H1 (cell line): ENCODE results near the gene ADNP2. TPM values are rescaled to one million over a fixed set of nuclear protein-coding genes. Genes with fewer than 3 reads are reported as not detected.
A peak's percentile ranks its signal among the peaks of the same experiment; 100 is the strongest.

Experiments
- CTCF ChIA-PET: fragments of 300-600 bp; sonication (Branson Sonifier 250); formaldehyde crosslinking; loops from one replicate; lab custom pipeline; 2021; ENCODE audit not compliant: partially characterized antibody; lab: Charles Lee
- POLR2A ChIA-PET: fragments of 300-600 bp; sonication (Branson Sonifier 250); formaldehyde crosslinking; loops from one replicate; lab custom pipeline; 2021; ENCODE audit warnings: inconsistent platforms; ENCODE audit not compliant: partially characterized antibody; lab: Charles Lee
- DNase-seq, 2 experiments: peaks; one replicate each; pipeline versions ENCODE4 v3.0.0 to v3.0.0-alpha.2; 2010 to 2022; ENCODE audit warnings: low spot score in 2 of 2, low read depth in 1 of 2, mixed read lengths in 1 of 2
- FAIRE-seq: peaks from 2 replicates; lab custom pipeline; 2011; peaks lifted over from hg19 to GRCh38; lab: Jason Lieb, UNC
- H2AFZ ChIP-seq: 2 replicates; pipeline ENCODE4 v1.8.1; 2012; ENCODE audit warnings: low read length, inconsistent platforms
- H2AK5ac ChIP-seq: 2 replicates; pipeline ENCODE4 v1.6.1; 2013; ENCODE audit warnings: low read depth, low read length
- H2BK120ac ChIP-seq: replicated peaks from 2 replicates; pipeline ENCODE3; 2013; ENCODE audit warnings: low read depth, low read length, inconsistent platforms
- H2BK12ac ChIP-seq: 2 replicates; pipeline ENCODE4 v1.6.1; 2013; ENCODE audit warnings: low read depth, low read length
- H2BK15ac ChIP-seq: 2 replicates; pipeline ENCODE4 v1.6.1; 2013; ENCODE audit warnings: low read length
- H2BK20ac ChIP-seq: 2 replicates; pipeline ENCODE4 v1.6.1; 2013; ENCODE audit warnings: low read length
- H2BK5ac ChIP-seq: 2 replicates; pipeline ENCODE4 v1.6.1; 2013; ENCODE audit warnings: low read depth, low read length
- H3K14ac ChIP-seq: 2 replicates; pipeline ENCODE4 v1.6.1; 2013; ENCODE audit warnings: inconsistent platforms; ENCODE audit not compliant: insufficient read length
- H3K18ac ChIP-seq: 2 replicates; pipeline ENCODE4 v1.6.1; 2013; ENCODE audit warnings: low read length; ENCODE audit errors: extremely low read depth
- H3K23ac ChIP-seq: 2 replicates; pipeline ENCODE4 v1.6.1; 2013; ENCODE audit warnings: inconsistent platforms; ENCODE audit not compliant: insufficient read length
- H3K23me2 ChIP-seq: 2 replicates; pipeline ENCODE4 v1.6.1; 2013; ENCODE audit warnings: low read depth, low read length
- H3K27ac ChIP-seq: 2 replicates; pipeline ENCODE4 v1.6.1; 2011; ENCODE audit warnings: low read depth, low read length, inconsistent platforms
- H3K27me3 ChIP-seq, 4 experiments: replicated peaks in 1 of 4; 1 replicate in 1 of 4; 2 replicates in 3 of 4; pipeline versions ENCODE4 v1.6.1 to v1.8.1; 2011 to 2013; ENCODE audit warnings: low read length in 3 of 4, mild to moderate bottlenecking in 3 of 4, inconsistent platforms in 2 of 4, mixed read lengths in 2 of 4, moderate library complexity in 1 of 4; ENCODE audit not compliant: control insufficient read depth in 3 of 4, insufficient read depth in 3 of 4; ENCODE audit errors: extremely low read depth in 1 of 4
- H3K36me3 ChIP-seq, 4 experiments: 2 replicates each; pipeline versions ENCODE4 v1.6.1 to v1.8.1; 2011 to 2013; ENCODE audit warnings: mild to moderate bottlenecking in 4 of 4, low read length in 3 of 4, moderate library complexity in 2 of 4, control low read depth in 1 of 4, inconsistent platforms in 1 of 4; ENCODE audit not compliant: insufficient read depth in 4 of 4, control insufficient read depth in 2 of 4
- H3K4ac ChIP-seq: replicated peaks from 2 replicates; pipeline ENCODE3; 2013; ENCODE audit warnings: low read length, low read depth, mixed read lengths, inconsistent platforms; ENCODE audit not compliant: insufficient read length
- H3K4me1 ChIP-seq, 4 experiments: replicated peaks in 1 of 4; 1 replicate in 1 of 4; 2 replicates in 3 of 4; pipeline versions ENCODE4 v1.6.1 to v1.8.1; 2011 to 2013; ENCODE audit warnings: low read length in 3 of 4, inconsistent platforms in 2 of 4, mixed read lengths in 1 of 4; ENCODE audit not compliant: insufficient read depth in 4 of 4, control insufficient read depth in 3 of 4
- H3K4me2 ChIP-seq, 2 experiments: 2 replicates each; pipeline versions ENCODE4 v1.6.1 to v1.8.1; 2011 to 2013; ENCODE audit warnings: low read depth in 2 of 2, low read length in 2 of 2, control low read depth in 1 of 2, inconsistent platforms in 1 of 2, mild to moderate bottlenecking in 1 of 2; ENCODE audit not compliant: insufficient read depth in 1 of 2
- H3K4me3 ChIP-seq, 4 experiments: fragments of 200-600, 300-600 bp in 1 of 4; sonication (generic), shearing (Covaris generic), sonication (Bioruptor Twin) in 1 of 4; 2 replicates each; pipeline versions ENCODE4 v1.5.1 to v1.8.1; 2011 to 2016; ENCODE audit warnings: low read length in 4 of 4, low read depth in 3 of 4, control low read depth in 2 of 4, inconsistent platforms in 2 of 4, mild to moderate bottlenecking in 2 of 4, mixed read lengths in 1 of 4, moderate library complexity in 1 of 4; ENCODE audit not compliant: insufficient read depth in 2 of 4; ENCODE audit errors: extremely low read depth in 1 of 4
- H3K56ac ChIP-seq: replicated peaks from 2 replicates; pipeline ENCODE3; 2013; ENCODE audit warnings: low read depth, mild to moderate bottlenecking, mixed read lengths, low read length, inconsistent platforms; ENCODE audit not compliant: insufficient read length
- H3K79me1 ChIP-seq: 2 replicates; pipeline ENCODE4 v1.6.1; 2013; ENCODE audit warnings: low read depth, low read length, control low read depth
- H3K79me2 ChIP-seq, 2 experiments: 2 replicates each; pipeline versions ENCODE4 v1.6.1 to v1.8.1; 2012 to 2013; ENCODE audit warnings: low read length in 2 of 2, mild to moderate bottlenecking in 2 of 2, inconsistent platforms in 1 of 2; ENCODE audit not compliant: insufficient read depth in 2 of 2, control insufficient read depth in 1 of 2
- H3K9ac ChIP-seq, 4 experiments: replicated peaks in 1 of 4; 1 replicate in 1 of 4; 2 replicates in 3 of 4; pipeline versions ENCODE4 v1.6.1 to v1.8.1; 2011 to 2013; ENCODE audit warnings: low read depth in 3 of 4, low read length in 3 of 4, control low read depth in 2 of 4, mild to moderate bottlenecking in 2 of 4, moderate library complexity in 2 of 4, inconsistent platforms in 1 of 4; ENCODE audit errors: extremely low read depth in 1 of 4
- H3K9me3 ChIP-seq, 2 experiments: 2 replicates each; pipeline versions ENCODE4 v1.6.1 to v1.8.1; 2012 to 2013; ENCODE audit warnings: mild to moderate bottlenecking in 2 of 2, moderate library complexity in 2 of 2, control low read depth in 1 of 2, inconsistent platforms in 1 of 2, low read depth in 1 of 2, low read length in 1 of 2, mixed read lengths in 1 of 2; ENCODE audit not compliant: insufficient read depth in 2 of 2
- H4K20me1 ChIP-seq, 2 experiments: replicated peaks in 1 of 2; 2 replicates each; pipeline versions ENCODE3 to v1.8.1; 2011 to 2013; ENCODE audit warnings: inconsistent platforms in 2 of 2, low read length in 2 of 2, mild to moderate bottlenecking in 1 of 2; ENCODE audit not compliant: insufficient read depth in 2 of 2, control insufficient read depth in 1 of 2
- H4K5ac ChIP-seq: 2 replicates; pipeline ENCODE4 v1.6.1; 2013; ENCODE audit warnings: low read length, low read depth, mixed read lengths, inconsistent platforms; ENCODE audit not compliant: insufficient read length
- H4K8ac ChIP-seq: 2 replicates; pipeline ENCODE4 v1.8.0; 2013; ENCODE audit warnings: mild to moderate bottlenecking, moderate library complexity, low read length, inconsistent platforms; ENCODE audit not compliant: insufficient read depth; ENCODE audit errors: extremely low read depth
- H4K91ac ChIP-seq: replicated peaks from 2 replicates; pipeline ENCODE3; 2013; ENCODE audit warnings: low read length, mixed read lengths, inconsistent platforms; ENCODE audit not compliant: insufficient read length
- BRCA1 ChIP-seq: IDR thresholded peaks from 2 replicates; pipeline ENCODE4 v1.6.1; 2012; ENCODE audit warnings: low read depth, low read length, improper control_type of control experiment
- EGR1 ChIP-seq: IDR thresholded peaks from 2 replicates; pipeline ENCODE4 v1.6.1; 2011; ENCODE audit warnings: low read depth, low read length, borderline replicate concordance
- GTF2F1 ChIP-seq: IDR thresholded peaks from 2 replicates; pipeline ENCODE4 v1.6.1; 2012; ENCODE audit warnings: low read depth, low read length, improper control_type of control experiment, borderline replicate concordance
- POLR2AphosphoS5 ChIP-seq: IDR thresholded peaks from 2 replicates; pipeline ENCODE4 v1.6.1; 2011; ENCODE audit warnings: low read depth, low read length
- SP1 ChIP-seq: IDR thresholded peaks from 2 replicates; pipeline ENCODE4 v1.6.1; 2011; ENCODE audit warnings: low read depth, low read length
- WGBS, 2 experiments: shearing (Covaris generic) in 1 of 2; methylation state at CpG; one replicate each; pipeline versions ENCODE4 v1.1.6 to v1.1.7; 2013 to 2015; ENCODE audit warnings: low lambda C conversion rate in 2 of 2, mixed read lengths in 2 of 2, inconsistent platforms in 1 of 2, low coverage in 1 of 2, missing lambda C conversion rate in 1 of 2; ENCODE audit not compliant: insufficient replicate concordance in 2 of 2, insufficient coverage in 1 of 2, insufficient read length in 1 of 2; ENCODE audit errors: extremely low coverage in 1 of 2, missing lambda C conversion rate in 1 of 2; 5-methylcytosine and 5-hydroxymethylcytosine counted together
- polyA plus RNA-seq, 7 experiments: library from polyadenylated mRNA; depleted of rRNA in 3 of 7; stranded (reverse) in 5 of 7; unstranded in 2 of 7; fragments of >200 nt in 5 of 7; fragments of 200-250 nt in 2 of 7; gene quantifications; 1 replicate in 5 of 7; 2 replicates in 1 of 7; 4 replicates in 1 of 7; pipeline versions ENCODE4 v1.2.1 to v1.2.3, GENCODE V29; 2011 to 2013; ENCODE audit warnings: missing spikeins in 2 of 7, mixed read lengths in 2 of 7
- total RNA-seq: library from RNA; stranded (reverse); fragmentation: NEBNext Ultra II Directional; extraction: Animal tissue kit (Norgen Biotek cat#: 25700); gene quantifications from 2 replicates; pipeline ENCODE4 v1.2.1, GENCODE V29; 2021

ADNP2 gene
- total and polyA plus RNA-seq, 2 of the 8 experiments (the other 6 are each of a cell fraction or from before 2014, with no cell fraction given): 25.1 to 61.6 TPM

DNA sequence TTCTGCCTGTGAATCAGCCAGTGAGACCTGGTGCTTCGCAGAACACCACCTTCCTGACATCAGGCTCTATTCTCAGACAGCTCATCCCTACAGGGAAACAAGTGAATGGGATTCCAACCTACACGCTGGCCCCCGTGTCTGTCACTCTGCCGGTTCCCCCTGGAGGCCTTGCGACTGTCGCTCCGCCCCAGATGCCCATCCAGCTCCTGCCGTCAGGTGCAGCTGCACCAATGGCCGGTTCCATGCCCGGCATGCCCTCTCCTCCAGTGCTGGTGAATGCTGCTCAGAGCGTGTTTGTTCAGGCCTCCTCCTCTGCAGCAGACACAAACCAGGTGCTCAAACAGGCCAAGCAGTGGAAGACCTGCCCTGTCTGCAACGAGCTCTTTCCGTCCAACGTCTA, 28.1 kb downstream of the ADNP2 start:
- H3K79me2 ChIP-seq: peaks cover 0 to 30% of the 10 kb centered on the region in 2 experiments; a peak in 3 of 4 replicates
- no peak overlapping the region for H3K56ac ChIP-seq
- no peak overlapping the region for H3K4ac ChIP-seq
- DNase-seq: no peak
- no peak for FAIRE-seq
- no peaks in the 10 kb centered on the region for H3K23me2 ChIP-seq
- H2BK20ac ChIP-seq: no peak overlapping the region
- H3K79me1 ChIP-seq: peaks cover 14% of the 10 kb centered on the region
- no peak for TF ChIP-seq SP1
- TF ChIP-seq GTF2F1: no peak
- no peak for TF ChIP-seq EGR1
- TF ChIP-seq POLR2AphosphoS5: peak; percentile 36; the same call in 1 of the 2 replicates
- TF ChIP-seq BRCA1: no peak
- H3K4me1 ChIP-seq: 0 out of 7 replicates have a peak, but pooled peaks cover 0 to 5% (median 0%) of the 10 kb centered on the region in 4 experiments
- H3K9me3 ChIP-seq: no peaks in the 10 kb centered on the region
- no peak overlapping the region for H2AK5ac ChIP-seq
- no peak overlapping the region for H4K5ac ChIP-seq
- H3K4me2 ChIP-seq: no peak overlapping the region
- H3K4me3 ChIP-seq: no peak overlapping the region
- H3K36me3 ChIP-seq: peaks cover 24 to 78% (median 49%) of the 10 kb centered on the region in 4 experiments
- H2BK12ac ChIP-seq: no peak overlapping the region
- POLR2A ChIA-PET: interaction anchor here (1.4 to 2.0 kb wide), 2 partner anchors 10 to 27 kb away, joined by 3 to 8 read pairs; no protein-coding TSS in a partner anchor
- H2BK5ac ChIP-seq: no peak overlapping the region; the same call in 1 of the 2 replicates
- H3K27ac ChIP-seq: no peak overlapping the region
- CTCF ChIA-PET: interaction anchor here (1.3 to 3.4 kb wide), 5 partner anchors 10 to 34 kb away, joined by 3 to 14 read pairs (median 5); no protein-coding TSS in a partner anchor
- WGBS, 2 experiments: 91% methylated on average over 14 of the region's 14 CpGs; no CpG with 5 or more reads in 1 of the 2 experiments
- H3K27me3 ChIP-seq: no peaks in the 10 kb centered on the region
- H2AFZ ChIP-seq: no peak overlapping the region
- H3K18ac ChIP-seq: no peak overlapping the region
- H4K20me1 ChIP-seq: peaks cover 0 to 14% of the 10 kb centered on the region in 2 experiments
- H3K23ac ChIP-seq: no peak overlapping the region
- H2BK120ac ChIP-seq: no peak overlapping the region
- no peak overlapping the region for H3K14ac ChIP-seq
- no peak overlapping the region for H4K91ac ChIP-seq
- H3K9ac ChIP-seq: no peak overlapping the region
- H2BK15ac ChIP-seq: no peak overlapping the region
- H4K8ac ChIP-seq: no peak overlapping the region
